IPS-NIHi11 (cell line): ENCODE results near the gene CCDC40.
"Not testable (repeated sequence)": the region's sequence is repeated elsewhere in the genome, so short reads cannot be mapped to it uniquely, and the experiment has no call there.

Experiments used
- DNase-seq: peaks from one replicate; pipeline ENCODE4 v3.0.0; 2012; ENCODE audit warnings: mixed read lengths, low spot score

The CCDC40 gene

GRCh38 chr17:80021600-80021999, 14.8 kb upstream of the CCDC40 start:
- no peak for DNase-seq

GRCh38 chr17:80023481-80024205, 12.8 kb upstream of the CCDC40 start:
- DNase-seq, result no peak

- no peak for DNase-seq
Measured at GRCh38 chr17:80024206-80024972, 12.1 kb upstream of the CCDC40 start.

- peak; percentile 66 for DNase-seq
Measured at GRCh38 chr17:80025140-80025539, 11.3 kb upstream of the CCDC40 start.

GRCh38 chr17:80025796-80026195, 10.6 kb upstream of the CCDC40 start:
- DNase-seq, result no peak

- DNase-seq, result no peak
Measured at GRCh38 chr17:80026359-80027042, 9.9 kb upstream of the CCDC40 start.

- no peak for DNase-seq
Measured at GRCh38 chr17:80027043-80027435, 9.4 kb upstream of the CCDC40 start.

- DNase-seq, result no peak
Measured at GRCh38 chr17:80028030-80028429, 8.4 kb upstream of the CCDC40 start.

GRCh38 chr17:80029258-80029974, 7.0 kb upstream of the CCDC40 start:
- DNase-seq, result no peak

GRCh38 chr17:80030730-80031410, 5.6 kb upstream of the CCDC40 start:
- no peak for DNase-seq

GRCh38 chr17:80031691-80032430, 4.6 kb upstream of the CCDC40 start:
- DNase-seq, result no peak

GRCh38 chr17:80032614-80033171, 3.7 kb upstream of the CCDC40 start:
- DNase-seq, result no peak

- DNase-seq, result no peak
Measured at GRCh38 chr17:80033840-80034239, 2.6 kb upstream of the CCDC40 start.

- DNase-seq, result peak; percentile 53
Measured at GRCh38 chr17:80034791-80035686, 1.4 kb upstream of the CCDC40 start.

GRCh38 chr17:80035687-80035936, 830 bp upstream of the CCDC40 start, which contains the start of gene TBC1D16:
Gene TBC1D16, minus strand, starts transcription at chr17:80035872. Its CDS starts 22,325 bp downstream, at chr17:80013547.
- DNase-seq, result no peak

- DNase-seq, result peak; percentile 79
Measured at GRCh38 chr17:80036715-80037477, 454 bp downstream of the CCDC40 start.

GRCh38 chr17:80043963-80044362, 7.5 kb downstream of the CCDC40 start:
- no peak for DNase-seq

- DNase-seq, result no peak
Measured at GRCh38 chr17:80045703-80046102, 9.3 kb downstream of the CCDC40 start.

- DNase-seq, result not testable (repeated sequence)
Measured at GRCh38 chr17:80046709-80047108, 10.3 kb downstream of the CCDC40 start.
